ENCODE results near the gene UTS2B.

- TF ChIP-seq CTCF (IDR thresholded peaks at IDR 0.05; ENCODE audit: low read depth, low read length) (no peak), EZH2phosphoT487 (IDR thresholded peaks at IDR 0.05; ENCODE audit: low read depth) (no peak)
Measured at GRCh38 chr3:191334346-191334893, 4.1 kb upstream of the UTS2B start.
